HCT116 (cell line): ENCODE results near the gene KHK. TPM values are rescaled to one million over a fixed set of nuclear protein-coding genes. Genes with fewer than 3 reads are reported as not detected.

ENCODE experiments used
- ATAC-seq: fragments of 200-7000 bp; cut with Tn5 transposase; 2 replicates; pipeline ENCODE4 v1.9.1; 2020; ENCODE audit warnings: mild to moderate bottlenecking, moderate library complexity
- BruUV-seq: library from RNA; stranded (reverse); fragments of 400-500 nt; replicated peaks from 2 replicates; lab custom pipeline; 2021; lab: Mats Ljungman, UMichigan
- CTCF ChIA-PET: fragments of 300-600 bp; sonication (Branson Sonifier 250); formaldehyde crosslinking; loops from one replicate; lab custom pipeline; 2021; ENCODE audit warnings: antibody characterized with exemption; lab: Charles Lee
- POLR2A ChIA-PET: fragments of 300-600, 350-600 bp; sonication (Branson Sonifier 250); formaldehyde crosslinking; loops from one replicate; lab custom pipeline; 2021; ENCODE audit warnings: antibody characterized with exemption; lab: Charles Lee
- RAD21 ChIA-PET, 2 experiments: fragments of 300-600 bp; sonication (Branson Sonifier 250); formaldehyde crosslinking; loops; one replicate each; lab custom pipeline; 2023; ENCODE audit warnings: low total read pairs in 2 of 2; ENCODE audit not compliant: uncharacterized antibody in 2 of 2, unreplicated experiment in 2 of 2, low non-redundant PET in 1 of 2; lab: Charles Lee
- DNase-seq: peaks from one replicate; pipeline ENCODE4 v3.0.0-alpha.2; 2010; ENCODE audit warnings: low read depth, low spot score
- H2AFZ ChIP-seq: fragments of 200-600 bp; shearing (Covaris generic), sonication (generic); 2 replicates; pipeline ENCODE4 v1.6.1; 2017; ENCODE audit warnings: low read depth, mixed run types, mixed read lengths, antibody characterized with exemption, low read length; ENCODE audit not compliant: poor library complexity, severe bottlenecking
- H3K27ac ChIP-seq: 2 replicates; pipeline ENCODE4 v1.5.1; 2012; ENCODE audit warnings: low read depth, low read length
- H3K27me3 ChIP-seq: fragments of 200-600 bp; sonication (generic); 2 replicates; pipeline ENCODE4 v1.6.1; 2016; ENCODE audit warnings: mixed run types, low read length, mixed read lengths; ENCODE audit not compliant: insufficient read depth
- H3K36me3 ChIP-seq, 2 experiments: fragments of 200-500 bp in 1 of 2; fragments of 200-600 bp in 1 of 2; sonication (Bioruptor generic) in 1 of 2; sonication (generic) in 1 of 2; 2 replicates each; pipeline versions ENCODE4 v1.5.1 to v1.6.1; 2014 to 2016; ENCODE audit warnings: low read length in 2 of 2, inconsistent platforms in 1 of 2, mixed read lengths in 1 of 2, mixed run types in 1 of 2; ENCODE audit not compliant: insufficient read depth in 2 of 2, control insufficient read depth in 1 of 2
- H3K4me1 ChIP-seq, 2 experiments: fragments of 200-600 bp in 1 of 2; sonication (generic) in 1 of 2; 2 replicates each; pipeline versions ENCODE4 v1.5.1 to v1.6.1; 2012 to 2017; ENCODE audit warnings: low read length in 2 of 2, inconsistent platforms in 1 of 2, mild to moderate bottlenecking in 1 of 2, mixed read lengths in 1 of 2, mixed run types in 1 of 2, moderate library complexity in 1 of 2; ENCODE audit not compliant: insufficient read depth in 2 of 2, control insufficient read depth in 1 of 2
- H3K4me2 ChIP-seq: fragments of 200-600 bp; sonication (generic); 2 replicates; pipeline ENCODE4 v1.6.1; 2017; ENCODE audit warnings: mixed run types, low read length, mixed read lengths
- H3K4me3 ChIP-seq, 2 experiments: fragments of 200-600 bp in 1 of 2; sonication (generic) in 1 of 2; replicated peaks in 1 of 2; 2 replicates each; pipeline ENCODE4 v1.5.1; 2011 to 2016; ENCODE audit warnings: low read length in 2 of 2, control low read depth in 1 of 2, low read depth in 1 of 2, mild to moderate bottlenecking in 1 of 2, mixed read lengths in 1 of 2, mixed run types in 1 of 2
- H3K79me2 ChIP-seq: fragments of 200-600 bp; sonication (generic); 2 replicates; pipeline ENCODE4 v1.6.1; 2017; ENCODE audit warnings: mild to moderate bottlenecking, mixed run types, low read length, moderate library complexity, mixed read lengths; ENCODE audit not compliant: insufficient read depth
- H3K9ac ChIP-seq: fragments of 200-600 bp; sonication (generic); 2 replicates; pipeline ENCODE4 v1.6.1; 2016; ENCODE audit warnings: low read length, mixed read lengths
- H3K9me2 ChIP-seq: fragments of 200-600 bp; sonication (generic), shearing (Covaris generic); 2 replicates; pipeline ENCODE4 v1.6.1; 2017; ENCODE audit warnings: mixed run types, mild to moderate bottlenecking, moderate library complexity; ENCODE audit not compliant: insufficient read depth
- H3K9me3 ChIP-seq, 2 experiments: fragments of 200-500 bp in 1 of 2; fragments of 200-600 bp in 1 of 2; sonication (Bioruptor generic) in 1 of 2; sonication (generic) in 1 of 2; 2 replicates each; pipeline ENCODE4 v1.6.1; 2014 to 2017; ENCODE audit warnings: low read length in 2 of 2, mixed read lengths in 2 of 2, inconsistent platforms in 1 of 2, low read depth in 1 of 2, mild to moderate bottlenecking in 1 of 2, mixed run types in 1 of 2, moderate library complexity in 1 of 2; ENCODE audit not compliant: control insufficient read depth in 1 of 2, insufficient read depth in 1 of 2
- H4K20me1 ChIP-seq: fragments of 200-600 bp; sonication (generic), shearing (Covaris generic); 2 replicates; pipeline ENCODE4 v1.6.1; 2017; ENCODE audit warnings: mixed run types, mild to moderate bottlenecking, moderate library complexity; ENCODE audit not compliant: insufficient read depth
- POLR2A ChIP-seq: IDR thresholded peaks from 2 replicates; pipeline ENCODE4 v1.7.0; 2011; ENCODE audit warnings: borderline replicate concordance; ENCODE audit not compliant: insufficient read depth, insufficient read length; ENCODE audit errors: extremely low read depth
- POLR2AphosphoS5 ChIP-seq: IDR thresholded peaks from 2 replicates; pipeline ENCODE4 v1.6.1; 2011; ENCODE audit warnings: mild to moderate bottlenecking, low read depth, low read length, moderate library complexity
- intact Hi-C: fragments of 100-400 bp; cut with micrococcal nuclease; formaldehyde crosslinking; loops from 2 replicates; pipeline ENCODE4 v1.10.0; 2022
- total RNA-seq: library from RNA; stranded (reverse); gene quantifications from one replicate; pipeline ENCODE4 v1.2.1, GENCODE V29; 2021; ENCODE audit not compliant: unreplicated experiment
- TF ChIP-seq, protein P1 (sequence below): IDR thresholded peaks from 2 replicates; pipeline ENCODE4 v1.6.1; 2011; ENCODE audit warnings: mild to moderate bottlenecking, low read length, moderate library complexity; ENCODE audit not compliant: insufficient replicate concordance; ENCODE audit errors: extremely low read depth

Gene KHK
- total RNA-seq, 1 experiment from 2014 or later: 6.7 TPM

DNA sequence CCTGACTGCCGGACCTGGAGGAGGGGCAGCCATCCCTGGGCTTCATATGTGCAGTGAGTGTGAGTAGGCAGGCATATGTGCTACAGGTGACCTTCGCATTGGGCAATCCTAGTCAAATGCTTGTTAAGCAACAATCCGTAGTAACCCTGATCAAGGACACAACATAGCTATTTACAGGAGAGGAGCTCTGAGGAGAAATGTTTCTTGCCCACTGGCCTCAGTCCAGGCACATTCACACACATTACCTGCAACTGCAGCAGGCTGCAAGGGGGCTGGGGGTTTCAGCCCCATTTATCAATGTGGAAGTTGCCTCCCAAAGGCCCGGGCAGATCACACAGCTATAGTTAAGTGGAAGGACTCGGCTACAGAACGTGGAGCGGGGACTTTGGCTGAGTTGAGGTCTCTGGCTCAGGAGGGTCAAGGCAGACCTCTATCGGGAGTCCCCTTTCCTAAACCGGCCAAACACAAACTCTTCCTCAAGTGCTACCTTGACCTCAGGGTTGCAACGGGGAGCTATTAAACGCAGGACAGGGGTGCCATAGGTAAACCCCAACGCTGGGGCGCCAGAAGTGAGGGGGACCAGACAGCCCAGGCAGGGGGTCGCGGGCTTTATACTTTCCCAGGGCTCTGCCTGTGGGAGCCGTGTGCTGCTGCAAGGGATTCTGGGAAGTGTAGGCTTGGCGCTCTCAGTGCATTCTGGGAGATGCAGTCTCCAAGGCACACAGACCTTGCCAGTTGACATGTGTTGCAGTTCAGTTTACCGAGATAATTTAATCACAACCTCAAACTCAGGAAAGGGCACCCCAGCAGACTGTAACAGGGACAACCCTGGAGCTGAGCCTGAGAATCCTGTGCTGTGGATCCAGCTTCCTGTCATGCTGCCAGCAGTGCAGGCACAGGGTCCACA, 9.4 kb downstream of the KHK start:
- Histone ChIP-seq H3K9ac (peak overlapping the region; percentile 20; the same call in 1 of the 2 replicates), H3K9me2 (no peaks in the 10 kb centered on the region), H3K4me3 (no peak overlapping the region), H2AFZ (peak overlapping the region; percentile 67), H3K4me2 (peak overlapping the region; percentile 62), H4K20me1 (no peaks in the 10 kb centered on the region), H3K27me3 (no peaks in the 10 kb centered on the region), H3K9me3 (no peaks in the 10 kb centered on the region), H3K27ac (no peak overlapping the region), H3K36me3 (no peaks in the 10 kb centered on the region), H3K4me1 (peaks cover 0 to 9% of the 10 kb centered on the region in 2 experiments; a peak in 1 of 4 replicates), H3K79me2 (no peaks in the 10 kb centered on the region)
- TF ChIP-seq POLR2A (peak; percentile 25), POLR2AphosphoS5 (0 out of 2 replicates have a peak, but pooled peaks have one; percentile 22)
- TF ChIP-seq, protein P1, sequence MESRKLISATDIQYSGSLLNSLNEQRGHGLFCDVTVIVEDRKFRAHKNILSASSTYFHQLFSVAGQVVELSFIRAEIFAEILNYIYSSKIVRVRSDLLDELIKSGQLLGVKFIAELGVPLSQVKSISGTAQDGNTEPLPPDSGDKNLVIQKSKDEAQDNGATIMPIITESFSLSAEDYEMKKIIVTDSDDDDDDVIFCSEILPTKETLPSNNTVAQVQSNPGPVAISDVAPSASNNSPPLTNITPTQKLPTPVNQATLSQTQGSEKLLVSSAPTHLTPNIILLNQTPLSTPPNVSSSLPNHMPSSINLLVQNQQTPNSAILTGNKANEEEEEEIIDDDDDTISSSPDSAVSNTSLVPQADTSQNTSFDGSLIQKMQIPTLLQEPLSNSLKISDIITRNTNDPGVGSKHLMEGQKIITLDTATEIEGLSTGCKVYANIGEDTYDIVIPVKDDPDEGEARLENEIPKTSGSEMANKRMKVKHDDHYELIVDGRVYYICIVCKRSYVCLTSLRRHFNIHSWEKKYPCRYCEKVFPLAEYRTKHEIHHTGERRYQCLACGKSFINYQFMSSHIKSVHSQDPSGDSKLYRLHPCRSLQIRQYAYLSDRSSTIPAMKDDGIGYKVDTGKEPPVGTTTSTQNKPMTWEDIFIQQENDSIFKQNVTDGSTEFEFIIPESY: no peak
- ChIA-PET RAD21 (no interaction called here), POLR2A (no interaction called here), CTCF (interaction anchor here (1.0 to 1.6 kb wide), 4 partner anchors 96 to 207 kb away, joined by 3 to 5 read pairs (median 4); no protein-coding TSS in a partner anchor)
- peak; percentile 88 for ATAC-seq
- BruUV-seq: no TSS peak
- intact Hi-C loops: loop anchor here (5.0 kb wide), 1 partner anchor 121 kb away; the partner anchor contains the start of gene CAD
- DNase-seq: no peak
